ENCODE data around the gene DAPK2.

DNA sequence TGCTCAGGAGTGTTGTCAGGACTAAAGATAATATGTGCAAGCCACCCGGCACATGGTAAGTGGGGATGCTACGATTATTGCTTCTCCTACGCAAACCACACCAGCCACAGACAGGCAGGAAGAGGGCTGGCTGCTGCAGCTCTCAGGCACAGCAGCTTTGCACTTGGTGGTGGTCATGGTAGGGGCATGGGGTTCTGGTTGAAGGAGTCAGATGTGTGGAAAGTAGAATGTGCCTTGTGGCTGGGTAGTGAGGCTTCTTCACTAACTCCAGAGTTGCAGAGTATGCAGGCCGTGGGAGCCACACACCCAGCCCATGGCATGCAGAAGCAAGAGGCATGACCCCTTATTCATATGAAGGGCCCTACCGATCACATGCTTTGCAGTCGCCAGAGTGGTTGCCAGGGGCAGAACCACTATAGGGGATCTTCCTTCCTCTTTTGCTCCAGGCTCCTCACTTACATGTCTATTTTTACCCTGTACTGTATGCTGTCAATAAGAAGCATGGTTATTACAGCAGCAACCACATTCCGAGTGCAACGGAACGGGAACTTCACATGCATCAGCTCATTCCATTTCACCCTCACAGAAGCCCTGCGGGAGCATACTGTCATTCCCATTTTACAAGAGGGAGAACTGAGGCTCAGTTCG lies 153.4 kb downstream of the DAPK2 start:
- TF ChIP-seq, protein P1, sequence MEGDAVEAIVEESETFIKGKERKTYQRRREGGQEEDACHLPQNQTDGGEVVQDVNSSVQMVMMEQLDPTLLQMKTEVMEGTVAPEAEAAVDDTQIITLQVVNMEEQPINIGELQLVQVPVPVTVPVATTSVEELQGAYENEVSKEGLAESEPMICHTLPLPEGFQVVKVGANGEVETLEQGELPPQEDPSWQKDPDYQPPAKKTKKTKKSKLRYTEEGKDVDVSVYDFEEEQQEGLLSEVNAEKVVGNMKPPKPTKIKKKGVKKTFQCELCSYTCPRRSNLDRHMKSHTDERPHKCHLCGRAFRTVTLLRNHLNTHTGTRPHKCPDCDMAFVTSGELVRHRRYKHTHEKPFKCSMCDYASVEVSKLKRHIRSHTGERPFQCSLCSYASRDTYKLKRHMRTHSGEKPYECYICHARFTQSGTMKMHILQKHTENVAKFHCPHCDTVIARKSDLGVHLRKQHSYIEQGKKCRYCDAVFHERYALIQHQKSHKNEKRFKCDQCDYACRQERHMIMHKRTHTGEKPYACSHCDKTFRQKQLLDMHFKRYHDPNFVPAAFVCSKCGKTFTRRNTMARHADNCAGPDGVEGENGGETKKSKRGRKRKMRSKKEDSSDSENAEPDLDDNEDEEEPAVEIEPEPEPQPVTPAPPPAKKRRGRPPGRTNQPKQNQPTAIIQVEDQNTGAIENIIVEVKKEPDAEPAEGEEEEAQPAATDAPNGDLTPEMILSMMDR (IDR thresholded peaks at IDR 0.05; ENCODE audit: borderline replicate concordance, extremely low read depth, low read length, poor library complexity, severe bottlenecking) = no peak
- no peak for TF ChIP-seq EZH2 (IDR thresholded peaks at IDR 0.05; ENCODE audit: borderline replicate concordance, low read depth, low read length, severe bottlenecking)
